Stomach (tissue), 9 donors: ENCODE data around the gene ITGAV. TPM values are rescaled to one million over a fixed set of nuclear protein-coding genes. Genes with fewer than 3 reads are reported as not detected.
A peak's percentile ranks its signal among the peaks of the same experiment; 100 is the strongest.

ENCODE experiments used
- DNase-seq, 2 donors: peaks; one replicate each; pipeline versions ENCODE4 v3.0.0 to v3.0.0-alpha.2; 2013 to 2019
- H3K27ac ChIP-seq, 5 donors: fragments of 200-600 bp in 4 of 5; sonication (generic) in 4 of 5; one replicate each; pipeline ENCODE4 v1.5.1; 2013 to 2019; ENCODE audit warnings: mild to moderate bottlenecking in 1 of 5, moderate library complexity in 1 of 5
- H3K27me3 ChIP-seq, 3 donors: fragments of 200-600 bp; sonication (generic); one replicate each; pipeline ENCODE4 v1.5.1; 2017 to 2019; ENCODE audit warnings: mixed run types in 1 of 3
- H3K36me3 ChIP-seq, 4 donors: fragments of 200-600 bp; sonication (generic); 1 replicate in 3 of 4; 2 replicates in 1 of 4; pipeline ENCODE4 v1.5.1; 2016 to 2019
- H3K4me1 ChIP-seq, 4 donors: fragments of 200-600 bp; sonication (generic); one replicate each; pipeline ENCODE4 v1.5.1; 2016 to 2019
- H3K4me3 ChIP-seq, 4 donors: fragments of 200-600 bp; sonication (generic) in 3 of 4; one replicate each; pipeline ENCODE4 v1.5.1; 2016 to 2019; ENCODE audit warnings: mild to moderate bottlenecking in 1 of 4
- H3K9me3 ChIP-seq, 4 donors: fragments of 200-600 bp; sonication (generic); one replicate each; pipeline ENCODE4 v1.5.1; 2016 to 2019
- EP300 ChIP-seq: sonication (generic); formaldehyde crosslinking; IDR thresholded peaks from one replicate; pipeline ENCODE4 v1.6.1; 2017; ENCODE audit warnings: antibody characterized with exemption
- POLR2A ChIP-seq, 4 donors: fragments of 450-650 bp; IDR thresholded peaks; one replicate each; pipeline ENCODE4 v1.6.1; 2016; ENCODE audit warnings: antibody characterized with exemption in 4 of 4, control low read depth in 2 of 4, mild to moderate bottlenecking in 1 of 4, moderate library complexity in 1 of 4
- POLR2AphosphoS5 ChIP-seq, 3 donors: sonication (generic); formaldehyde crosslinking; IDR thresholded peaks; one replicate each; pipeline ENCODE4 v1.6.1; 2016; ENCODE audit warnings: antibody characterized with exemption in 3 of 3
- WGBS, 5 donors: extraction: QIAGEN DNeasy Blood & Tissue Kit in 3 of 5; methylation state at CpG; one replicate each; pipeline versions ENCODE4 v1.1.5 to v1.1.7; 2013 to 2018; 5-methylcytosine and 5-hydroxymethylcytosine counted together
- intact Hi-C: fragments of 100-400 bp; cut with DNase I; formaldehyde crosslinking; loops from one replicate; pipeline ENCODE4 v1.15.1; 2023; ENCODE audit warnings: low total_unique reads
- polyA plus RNA-seq, 3 donors: library from polyadenylated mRNA; stranded (reverse); fragments of 200-250 nt; gene quantifications; one replicate each; pipeline ENCODE4 v1.2.3, GENCODE V29; 2013
- total RNA-seq, 5 donors: library from RNA; depleted of rRNA; stranded (reverse); fragments of >200 nt; gene quantifications; one replicate each; pipeline versions ENCODE4 v1.1.0 to v1.2.3, GENCODE V29; 2014 to 2016
- TF ChIP-seq, protein P1 (sequence below), 7 experiments: fragments of 450-650 bp in 4 of 7; fragments of 200-600 bp in 3 of 7; sonication (generic) in 3 of 7; IDR thresholded peaks; one replicate each; pipeline ENCODE4 v1.5.1; 2016 to 2019; ENCODE audit warnings: antibody characterized with exemption in 7 of 7, control low read depth in 2 of 7, mild to moderate bottlenecking in 1 of 7
- donor health status: healthy with polysubstance abuse.
- donor health status: Bipolar disorder and iron deficiency.
- donor health status: healthy.

ITGAV gene
- total and polyA plus RNA-seq, 8 donors, result 7.8 to 393 (median 75.5) TPM

DNA sequence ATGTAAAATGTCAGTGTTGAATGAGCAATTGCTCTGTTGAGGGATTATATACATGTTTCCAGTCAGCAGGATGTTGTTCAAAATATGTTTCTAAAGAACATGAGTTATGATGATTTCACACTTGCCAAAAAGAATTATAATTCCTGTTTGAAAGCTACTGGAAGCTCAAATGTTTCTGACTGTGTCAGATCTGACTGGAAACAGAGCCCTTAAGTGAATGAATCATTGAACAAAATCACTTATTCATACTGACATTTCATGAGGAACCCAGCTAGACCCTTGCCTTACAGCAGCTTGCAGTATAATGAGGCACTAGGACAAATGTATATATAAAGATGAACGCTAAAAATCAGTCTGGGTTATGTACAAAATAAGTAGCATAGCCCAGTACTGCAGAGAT lies 35.4 kb upstream of the ITGAV start:
- H3K9me3 ChIP-seq, result no peaks in the 10 kb centered on the region
- H3K27ac ChIP-seq, result no peak overlapping the region
- 48 to 76% (median 74%) methylated on average over 1 of the region's 1 CpG for WGBS, 5 donors
- no peaks in the 10 kb centered on the region for H3K27me3 ChIP-seq
- no peak overlapping the region for H3K4me3 ChIP-seq
- H3K36me3 ChIP-seq, result no peaks in the 10 kb centered on the region
- H3K4me1 ChIP-seq, result peaks cover 0 to 10% (median 5%) of the 10 kb centered on the region in 4 donors
- intact Hi-C loops, result no loop called here
- peak in 1 of 2 donors; percentile 16 for DNase-seq
- no peak for TF ChIP-seq EP300
- peak in 1 of 3 donors; percentile 16 for TF ChIP-seq POLR2AphosphoS5 (IDR thresholded peaks at IDR 0.05)

GRCh38 chr2:186554850-186555671 lies 34.8 kb upstream of the ITGAV start:
- peaks cover 0 to 10% (median 5%) of the 10 kb centered on the region in 4 donors for H3K4me1 ChIP-seq
- H3K4me3 ChIP-seq, result no peak overlapping the region
- H3K27ac ChIP-seq, result no peak overlapping the region
- no peaks in the 10 kb centered on the region for H3K9me3 ChIP-seq
- no peaks in the 10 kb centered on the region for H3K36me3 ChIP-seq
- no peak for TF ChIP-seq POLR2A (IDR thresholded peaks at IDR 0.05)
- no peak for TF ChIP-seq EP300
- TF ChIP-seq, protein P1, sequence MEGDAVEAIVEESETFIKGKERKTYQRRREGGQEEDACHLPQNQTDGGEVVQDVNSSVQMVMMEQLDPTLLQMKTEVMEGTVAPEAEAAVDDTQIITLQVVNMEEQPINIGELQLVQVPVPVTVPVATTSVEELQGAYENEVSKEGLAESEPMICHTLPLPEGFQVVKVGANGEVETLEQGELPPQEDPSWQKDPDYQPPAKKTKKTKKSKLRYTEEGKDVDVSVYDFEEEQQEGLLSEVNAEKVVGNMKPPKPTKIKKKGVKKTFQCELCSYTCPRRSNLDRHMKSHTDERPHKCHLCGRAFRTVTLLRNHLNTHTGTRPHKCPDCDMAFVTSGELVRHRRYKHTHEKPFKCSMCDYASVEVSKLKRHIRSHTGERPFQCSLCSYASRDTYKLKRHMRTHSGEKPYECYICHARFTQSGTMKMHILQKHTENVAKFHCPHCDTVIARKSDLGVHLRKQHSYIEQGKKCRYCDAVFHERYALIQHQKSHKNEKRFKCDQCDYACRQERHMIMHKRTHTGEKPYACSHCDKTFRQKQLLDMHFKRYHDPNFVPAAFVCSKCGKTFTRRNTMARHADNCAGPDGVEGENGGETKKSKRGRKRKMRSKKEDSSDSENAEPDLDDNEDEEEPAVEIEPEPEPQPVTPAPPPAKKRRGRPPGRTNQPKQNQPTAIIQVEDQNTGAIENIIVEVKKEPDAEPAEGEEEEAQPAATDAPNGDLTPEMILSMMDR (IDR thresholded peaks at IDR 0.05), result no peak
- TF ChIP-seq POLR2AphosphoS5 (IDR thresholded peaks at IDR 0.05), result no peak
- intact Hi-C loops, result no loop called here
- DNase-seq, result no peak
- WGBS, 5 donors, result 49 to 72% (median 57%) methylated on average over 8 of the region's 8 CpGs
- no peaks in the 10 kb centered on the region for H3K27me3 ChIP-seq

- DNase-seq, result no peak
- H3K27me3 ChIP-seq, result no peaks in the 10 kb centered on the region
- 65 to 85% (median 79%) methylated on average over 2 of the region's 2 CpGs for WGBS, 5 donors
- intact Hi-C loops, result no loop called here
- peaks cover 0 to 10% (median 5%) of the 10 kb centered on the region in 4 donors for H3K4me1 ChIP-seq
- H3K36me3 ChIP-seq, result no peaks in the 10 kb centered on the region
- no peak for TF ChIP-seq POLR2A (IDR thresholded peaks at IDR 0.05)
- no peak for TF ChIP-seq EP300
- no peak for TF ChIP-seq POLR2AphosphoS5 (IDR thresholded peaks at IDR 0.05)
- TF ChIP-seq, protein P1 (IDR thresholded peaks at IDR 0.05), result no peak
- no peak overlapping the region for H3K27ac ChIP-seq
- H3K4me3 ChIP-seq, result no peak overlapping the region
- no peaks in the 10 kb centered on the region for H3K9me3 ChIP-seq
Measured at GRCh38 chr2:186558512-186559276, 31.2 kb upstream of the ITGAV start.

DNA sequence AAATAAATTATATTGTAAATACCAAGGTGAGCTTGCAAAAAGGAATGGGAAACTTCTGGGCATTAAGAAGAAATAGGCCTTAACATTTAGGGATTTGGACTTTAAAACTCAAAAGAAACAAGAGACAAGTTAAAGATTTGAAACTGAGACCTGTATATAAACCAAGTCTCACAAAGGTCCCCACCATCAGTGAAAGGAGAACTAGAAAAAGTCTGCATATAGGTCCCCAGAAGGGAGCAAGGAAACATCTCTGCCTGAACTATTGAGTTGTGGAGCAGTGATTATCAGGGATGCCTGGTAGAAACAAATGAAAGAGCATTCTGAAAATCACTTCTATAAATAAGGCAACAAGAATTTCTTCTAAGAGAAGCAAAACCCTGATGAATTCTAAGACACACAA lies 30.5 kb upstream of the ITGAV start:
- no peaks in the 10 kb centered on the region for H3K9me3 ChIP-seq
- no peak overlapping the region for H3K4me3 ChIP-seq
- no peak for DNase-seq
- peaks cover 0 to 9% (median 4%) of the 10 kb centered on the region in 4 donors for H3K4me1 ChIP-seq
- TF ChIP-seq POLR2AphosphoS5 (IDR thresholded peaks at IDR 0.05), result no peak
- TF ChIP-seq EP300, result no peak
- TF ChIP-seq POLR2A (IDR thresholded peaks at IDR 0.05), result no peak
- TF ChIP-seq, protein P1 (IDR thresholded peaks at IDR 0.05), result no peak
- no peaks in the 10 kb centered on the region for H3K27me3 ChIP-seq
- intact Hi-C loops, result no loop called here
- H3K27ac ChIP-seq, result no peak overlapping the region
- no peaks in the 10 kb centered on the region for H3K36me3 ChIP-seq
